ENCODE results near the gene ARHGAP24. TPM values are rescaled to one million over a fixed set of nuclear protein-coding genes. Genes with fewer than 3 reads are reported as not detected.

Gene ARHGAP24
- total RNA-seq, 4 donors from 2014 or later: 3.6 to 35.3 (median 7.2) TPM

DNA sequence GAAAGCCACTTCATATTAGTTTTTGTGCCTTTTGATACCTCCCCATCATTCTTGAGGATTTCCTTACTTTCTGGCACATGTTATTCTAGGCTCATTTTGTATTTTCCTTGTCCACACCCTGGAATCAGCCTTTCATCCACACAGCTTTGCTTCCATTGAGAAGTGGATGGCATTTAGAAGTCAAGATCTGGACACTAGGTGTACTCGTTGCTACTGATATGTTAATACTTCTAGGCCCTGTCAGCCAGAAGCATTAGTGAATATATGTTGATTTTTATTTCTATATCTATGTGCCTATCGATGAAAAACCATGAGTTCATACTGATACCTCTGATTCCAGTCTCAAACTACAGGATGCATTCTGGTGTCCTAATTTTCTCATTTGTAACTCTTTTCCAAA is 73.2 kb downstream of the ARHGAP24 start:
- Histone ChIP-seq H3K9me3 (peaks cover 0 to 7% (median 0%) of the 10 kb centered on the region in 3 donors), H3K4me3 (no peak overlapping the region), H3K36me3 (no peaks in the 10 kb centered on the region), H3K4me1 (no peaks in the 10 kb centered on the region), H3K27ac (no peak overlapping the region), H3K27me3 (no peaks in the 10 kb centered on the region)
- 70 to 86% methylated on average over 2 of the region's 2 CpGs for WGBS, 2 donors
- intact Hi-C loops (cut with DNase I): no loop called here
- no peak for DNase-seq
- TF ChIP-seq, protein P1, sequence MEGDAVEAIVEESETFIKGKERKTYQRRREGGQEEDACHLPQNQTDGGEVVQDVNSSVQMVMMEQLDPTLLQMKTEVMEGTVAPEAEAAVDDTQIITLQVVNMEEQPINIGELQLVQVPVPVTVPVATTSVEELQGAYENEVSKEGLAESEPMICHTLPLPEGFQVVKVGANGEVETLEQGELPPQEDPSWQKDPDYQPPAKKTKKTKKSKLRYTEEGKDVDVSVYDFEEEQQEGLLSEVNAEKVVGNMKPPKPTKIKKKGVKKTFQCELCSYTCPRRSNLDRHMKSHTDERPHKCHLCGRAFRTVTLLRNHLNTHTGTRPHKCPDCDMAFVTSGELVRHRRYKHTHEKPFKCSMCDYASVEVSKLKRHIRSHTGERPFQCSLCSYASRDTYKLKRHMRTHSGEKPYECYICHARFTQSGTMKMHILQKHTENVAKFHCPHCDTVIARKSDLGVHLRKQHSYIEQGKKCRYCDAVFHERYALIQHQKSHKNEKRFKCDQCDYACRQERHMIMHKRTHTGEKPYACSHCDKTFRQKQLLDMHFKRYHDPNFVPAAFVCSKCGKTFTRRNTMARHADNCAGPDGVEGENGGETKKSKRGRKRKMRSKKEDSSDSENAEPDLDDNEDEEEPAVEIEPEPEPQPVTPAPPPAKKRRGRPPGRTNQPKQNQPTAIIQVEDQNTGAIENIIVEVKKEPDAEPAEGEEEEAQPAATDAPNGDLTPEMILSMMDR (IDR thresholded peaks at IDR 0.05): no peak
- TF ChIP-seq POLR2A (IDR thresholded peaks at IDR 0.05): no peak

DNA sequence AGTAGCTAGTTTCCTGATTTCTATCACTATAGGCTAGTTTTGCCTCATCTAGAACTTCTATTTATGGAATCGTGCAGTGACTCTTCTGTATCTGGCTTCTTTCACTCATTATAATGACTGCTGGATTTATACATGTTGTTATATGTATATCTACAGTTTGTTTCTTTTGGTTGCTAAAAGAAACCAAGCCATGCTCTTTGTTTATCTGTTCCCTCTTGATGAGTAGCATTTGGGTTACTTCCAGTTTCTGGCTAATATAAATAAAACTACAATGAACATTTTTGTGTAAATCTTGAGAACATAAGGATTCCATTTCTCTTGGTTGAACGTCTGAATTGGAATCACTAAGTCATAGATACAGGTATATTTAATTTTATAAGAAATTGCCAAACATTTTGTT is 73.9 kb downstream of the ARHGAP24 start:
- Histone ChIP-seq H3K4me1 (no peaks in the 10 kb centered on the region), H3K9me3 (peaks cover 0 to 13% (median 3%) of the 10 kb centered on the region in 3 donors), H3K27ac (no peak overlapping the region), H3K4me3 (no peak overlapping the region), H3K36me3 (no peaks in the 10 kb centered on the region), H3K27me3 (no peaks in the 10 kb centered on the region)
- no peak for TF ChIP-seq POLR2A (IDR thresholded peaks at IDR 0.05)
- TF ChIP-seq, protein P1 (IDR thresholded peaks at IDR 0.05): no peak
- intact Hi-C loops (cut with DNase I): no loop called here
- no peak for DNase-seq
- WGBS, 2 donors: 45 to 62% methylated on average over 2 of the region's 2 CpGs

DNA sequence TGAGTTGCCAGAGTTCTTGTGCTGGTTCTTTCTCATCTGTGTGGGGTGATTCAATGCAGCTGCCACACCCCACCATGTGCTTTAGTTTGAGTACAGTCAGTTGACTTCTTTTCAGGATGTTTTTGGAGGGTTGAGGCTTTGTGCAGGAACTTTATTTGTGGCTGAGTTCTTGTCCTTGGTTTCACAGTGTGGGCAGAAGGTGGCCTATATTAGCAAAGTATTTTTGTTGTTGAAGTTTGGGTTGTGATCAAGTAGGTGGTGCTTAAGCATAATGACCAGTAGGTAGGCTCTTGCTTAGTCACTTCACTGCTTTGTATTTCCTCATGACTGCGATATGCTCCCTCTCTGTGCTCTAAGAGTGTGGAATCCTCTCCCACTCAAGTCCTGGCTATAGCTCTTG is 80.3 kb downstream of the ARHGAP24 start:
- no peaks in the 10 kb centered on the region for H3K36me3 ChIP-seq
- intact Hi-C loops (cut with DNase I): no loop called here
- TF ChIP-seq POLR2A (IDR thresholded peaks at IDR 0.05): no peak
- TF ChIP-seq, protein P1 (IDR thresholded peaks at IDR 0.05): no peak
- peaks cover 0 to 13% (median 6%) of the 10 kb centered on the region in 3 donors for H3K9me3 ChIP-seq
- no peak for DNase-seq
- H3K27ac ChIP-seq: peak overlapping the region in 2 of 4 donors; percentile 1 to 16
- 40 to 88% methylated on average over 1 of the region's 1 CpG for WGBS, 2 donors
- no peaks in the 10 kb centered on the region for H3K27me3 ChIP-seq
- no peak overlapping the region for H3K4me3 ChIP-seq
- no peaks in the 10 kb centered on the region for H3K4me1 ChIP-seq

DNA sequence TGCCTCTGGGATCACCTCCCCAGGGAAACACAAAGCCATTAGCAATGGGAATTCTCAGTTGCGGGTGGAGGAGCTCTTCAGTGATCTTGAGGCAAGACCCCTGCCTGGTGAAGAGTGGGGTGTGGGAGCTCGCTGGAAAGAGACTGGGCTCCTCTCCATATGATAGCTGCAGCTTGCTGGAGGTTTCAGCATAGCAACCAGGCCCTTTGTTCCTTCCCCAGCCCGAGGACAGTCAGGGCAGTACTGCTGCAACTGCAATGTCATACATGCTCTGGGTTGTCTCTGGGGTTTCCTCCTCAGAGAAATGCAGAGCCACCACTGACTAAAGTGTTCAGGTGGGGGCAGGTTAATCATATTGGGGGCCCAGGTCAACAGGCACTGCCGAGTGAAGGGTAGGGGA is 81.3 kb downstream of the ARHGAP24 start:
- H3K4me1 ChIP-seq: no peaks in the 10 kb centered on the region
- intact Hi-C loops (cut with DNase I): no loop called here
- H3K9me3 ChIP-seq: peaks cover 0 to 13% (median 6%) of the 10 kb centered on the region in 3 donors
- no peak overlapping the region for H3K4me3 ChIP-seq
- WGBS, 2 donors: 94 to 100% methylated on average over 1 to 3 of the region's 4 CpGs
- H3K27ac ChIP-seq: no peak overlapping the region
- DNase-seq: no peak
- no peaks in the 10 kb centered on the region for H3K36me3 ChIP-seq
- no peak for TF ChIP-seq POLR2A (IDR thresholded peaks at IDR 0.05)
- TF ChIP-seq, protein P1 (IDR thresholded peaks at IDR 0.05): no peak
- no peaks in the 10 kb centered on the region for H3K27me3 ChIP-seq

DNA sequence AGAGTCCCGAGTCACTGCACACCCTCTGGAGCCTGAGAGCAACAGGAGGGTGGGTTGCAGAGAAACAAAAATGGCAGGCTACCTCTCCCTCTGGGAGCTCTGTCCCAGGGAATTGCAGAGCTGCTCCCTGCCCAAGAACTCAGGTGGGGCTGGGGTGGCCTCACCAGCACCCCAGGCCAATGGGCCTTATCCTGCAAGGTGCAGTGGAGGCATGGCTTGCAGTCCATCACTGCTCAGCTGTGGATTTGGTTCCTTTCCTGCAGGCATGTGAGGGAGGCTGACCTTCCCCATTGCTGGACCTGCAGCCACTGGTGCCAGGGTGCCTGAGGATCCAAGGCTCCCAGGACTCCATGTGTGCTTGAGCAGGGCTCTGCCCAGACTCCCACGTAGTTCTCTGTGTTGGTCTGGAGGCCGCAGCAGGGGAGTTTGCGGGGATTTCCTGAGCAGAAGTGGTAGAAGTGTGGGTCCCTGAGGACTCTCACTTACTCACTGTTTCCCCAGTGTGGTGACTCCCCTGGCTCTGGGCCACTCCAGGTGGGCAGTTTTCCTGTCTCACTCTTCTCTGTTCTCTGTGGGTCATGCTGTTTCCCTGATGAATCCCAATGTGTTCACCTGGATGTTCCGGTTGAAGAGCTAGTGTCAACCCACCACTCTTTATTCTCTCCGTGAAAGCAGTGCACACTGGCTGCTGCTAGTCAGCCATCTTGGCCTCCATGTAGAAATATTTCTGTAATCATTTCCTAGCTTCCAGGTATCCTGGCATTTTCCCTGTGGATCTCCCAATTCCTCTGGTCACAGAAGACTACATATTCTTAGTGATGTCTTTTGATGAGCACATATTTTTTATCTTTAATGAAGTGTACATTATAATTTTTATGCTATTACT is 82.3 kb downstream of the ARHGAP24 start:
- H3K27me3 ChIP-seq: no peaks in the 10 kb centered on the region
- no peak overlapping the region for H3K27ac ChIP-seq
- intact Hi-C loops (cut with DNase I): no loop called here
- no peak overlapping the region for H3K4me3 ChIP-seq
- no peaks in the 10 kb centered on the region for H3K4me1 ChIP-seq
- TF ChIP-seq, protein P1 (IDR thresholded peaks at IDR 0.05): no peak
- no peak for TF ChIP-seq POLR2A (IDR thresholded peaks at IDR 0.05)
- DNase-seq: no peak
- H3K9me3 ChIP-seq: peaks cover 0 to 13% (median 6%) of the 10 kb centered on the region in 3 donors
- H3K36me3 ChIP-seq: no peaks in the 10 kb centered on the region
- WGBS, 2 donors: 86 to 93% methylated on average over 4 to 5 of the region's 6 CpGs

Measured in esophagus squamous epithelium (tissue), 5 donors.